Thoracic aorta (tissue), 2 donors: ENCODE data around the gene ECHS1. TPM values are rescaled to one million over a fixed set of nuclear protein-coding genes. Genes with fewer than 3 reads are reported as not detected.

Experiments used
- ATAC-seq: fragments of 150-250 bp; one replicate; pipeline ENCODE4 v1.8.0; 2017; ENCODE audit warnings: low read depth; ENCODE audit not compliant: insufficient number of reproducible peaks, low FRiP score
- DNase-seq: peaks from one replicate; pipeline ENCODE4 v3.0.0-alpha.2; 2020; ENCODE audit warnings: low spot score
- H3K27ac ChIP-seq, 2 donors: fragments of 200-600 bp; sonication (generic); 1 replicate in 1 of 2; 2 replicates in 1 of 2; pipeline ENCODE4 v1.5.1; 2016; ENCODE audit warnings: mild to moderate bottlenecking in 2 of 2, moderate library complexity in 2 of 2
- H3K27me3 ChIP-seq: fragments of 200-600 bp; sonication (generic); replicated peaks from 2 replicates; pipeline ENCODE4 v1.6.0; 2016; ENCODE audit warnings: mild to moderate bottlenecking; ENCODE audit not compliant: insufficient read depth
- H3K36me3 ChIP-seq: fragments of 200-600 bp; sonication (generic); one replicate; pipeline ENCODE4 v1.5.1; 2016
- H3K4me1 ChIP-seq, 2 donors: fragments of 200-600 bp; sonication (generic); 1 replicate in 1 of 2; 2 replicates in 1 of 2; pipeline versions ENCODE4 v1.5.1 to v1.6.0; 2016; ENCODE audit warnings: low read depth in 2 of 2, mild to moderate bottlenecking in 1 of 2; ENCODE audit not compliant: control insufficient read depth in 1 of 2
- H3K4me3 ChIP-seq: fragments of 200-600 bp; sonication (generic); 2 replicates; pipeline ENCODE4 v1.5.1; 2016; ENCODE audit warnings: mild to moderate bottlenecking
- H3K9me3 ChIP-seq: fragments of 200-600 bp; sonication (generic); 2 replicates; pipeline ENCODE4 v1.5.1; 2016
- total RNA-seq, 2 donors: library from RNA; depleted of rRNA; stranded (reverse); fragments of >200 nt; gene quantifications; one replicate each; pipeline versions ENCODE4 v1.1.0 to v1.2.3, GENCODE V29; 2016
- TF ChIP-seq, protein P1 (sequence below): fragments of 200-600 bp; sonication (generic); IDR thresholded peaks from one replicate; pipeline ENCODE4 v1.5.1; 2019; ENCODE audit warnings: antibody characterized with exemption

ECHS1 gene
- total RNA-seq, 2 donors from 2014 or later: 27.5 to 64.6 TPM

DNA sequence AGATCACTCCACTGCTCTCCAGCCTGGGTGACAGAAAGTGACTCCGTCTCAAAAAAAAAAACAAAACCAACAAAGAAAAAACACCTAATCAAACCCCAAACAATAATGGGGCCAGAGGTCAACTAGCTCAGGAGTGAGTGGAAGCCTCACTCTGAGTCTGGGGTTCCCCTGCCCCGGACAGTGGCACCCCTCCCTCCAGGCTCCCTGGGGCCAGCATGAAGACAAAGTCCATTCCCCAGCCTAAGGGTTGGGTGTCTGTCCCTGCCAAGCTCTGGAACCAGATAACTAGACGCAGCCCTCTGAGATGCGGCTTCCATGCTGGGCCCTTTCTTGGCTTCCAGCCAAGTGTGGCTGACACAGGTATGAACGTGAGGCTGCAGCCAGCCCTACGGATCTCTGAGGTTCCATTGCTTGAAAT is 13.6 kb downstream of the ECHS1 start:
- ATAC-seq: no peak

DNA sequence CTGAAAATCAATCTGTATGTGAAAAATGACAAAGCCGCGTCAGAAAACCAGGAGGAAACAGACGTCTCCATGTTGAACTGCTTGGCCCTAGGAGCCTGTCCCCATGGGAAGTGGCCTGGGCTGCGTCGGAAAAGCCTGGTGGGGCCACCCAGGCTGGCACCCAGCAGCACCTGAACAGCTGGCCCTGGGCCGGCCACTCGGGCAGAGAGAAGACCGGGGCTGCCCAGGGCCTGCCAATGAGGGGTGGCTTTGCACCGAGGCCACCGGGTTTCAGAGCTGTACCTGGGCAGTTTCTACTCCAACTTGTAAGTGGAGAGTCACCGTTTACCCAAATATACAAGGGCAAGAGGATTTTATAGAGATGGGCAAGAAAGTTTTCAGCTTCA is 14.2 kb downstream of the ECHS1 start:
- TF ChIP-seq, protein P1, sequence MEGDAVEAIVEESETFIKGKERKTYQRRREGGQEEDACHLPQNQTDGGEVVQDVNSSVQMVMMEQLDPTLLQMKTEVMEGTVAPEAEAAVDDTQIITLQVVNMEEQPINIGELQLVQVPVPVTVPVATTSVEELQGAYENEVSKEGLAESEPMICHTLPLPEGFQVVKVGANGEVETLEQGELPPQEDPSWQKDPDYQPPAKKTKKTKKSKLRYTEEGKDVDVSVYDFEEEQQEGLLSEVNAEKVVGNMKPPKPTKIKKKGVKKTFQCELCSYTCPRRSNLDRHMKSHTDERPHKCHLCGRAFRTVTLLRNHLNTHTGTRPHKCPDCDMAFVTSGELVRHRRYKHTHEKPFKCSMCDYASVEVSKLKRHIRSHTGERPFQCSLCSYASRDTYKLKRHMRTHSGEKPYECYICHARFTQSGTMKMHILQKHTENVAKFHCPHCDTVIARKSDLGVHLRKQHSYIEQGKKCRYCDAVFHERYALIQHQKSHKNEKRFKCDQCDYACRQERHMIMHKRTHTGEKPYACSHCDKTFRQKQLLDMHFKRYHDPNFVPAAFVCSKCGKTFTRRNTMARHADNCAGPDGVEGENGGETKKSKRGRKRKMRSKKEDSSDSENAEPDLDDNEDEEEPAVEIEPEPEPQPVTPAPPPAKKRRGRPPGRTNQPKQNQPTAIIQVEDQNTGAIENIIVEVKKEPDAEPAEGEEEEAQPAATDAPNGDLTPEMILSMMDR: no peak
- no peak overlapping the region for H3K27ac ChIP-seq
- no peak overlapping the region for H3K4me3 ChIP-seq
- H3K4me1 ChIP-seq: peaks cover 3 to 21% of the 10 kb centered on the region in 2 donors
- no peak for ATAC-seq
- H3K36me3 ChIP-seq: peaks cover 6% of the 10 kb centered on the region
- no peaks in the 10 kb centered on the region for H3K9me3 ChIP-seq
- H3K27me3 ChIP-seq: no peaks in the 10 kb centered on the region
- no peak for DNase-seq

More for the DNA sequence above, 13.6 kb downstream of the ECHS1 start:
- no peak overlapping the region for H3K27ac ChIP-seq
- TF ChIP-seq, protein P1: no peak
- H3K9me3 ChIP-seq: no peaks in the 10 kb centered on the region
- no peak overlapping the region for H3K4me3 ChIP-seq
- no peak for DNase-seq
- H3K4me1 ChIP-seq: peaks cover 3 to 21% of the 10 kb centered on the region in 2 donors
- H3K27me3 ChIP-seq: no peaks in the 10 kb centered on the region
- peaks cover 8% of the 10 kb centered on the region for H3K36me3 ChIP-seq

DNA sequence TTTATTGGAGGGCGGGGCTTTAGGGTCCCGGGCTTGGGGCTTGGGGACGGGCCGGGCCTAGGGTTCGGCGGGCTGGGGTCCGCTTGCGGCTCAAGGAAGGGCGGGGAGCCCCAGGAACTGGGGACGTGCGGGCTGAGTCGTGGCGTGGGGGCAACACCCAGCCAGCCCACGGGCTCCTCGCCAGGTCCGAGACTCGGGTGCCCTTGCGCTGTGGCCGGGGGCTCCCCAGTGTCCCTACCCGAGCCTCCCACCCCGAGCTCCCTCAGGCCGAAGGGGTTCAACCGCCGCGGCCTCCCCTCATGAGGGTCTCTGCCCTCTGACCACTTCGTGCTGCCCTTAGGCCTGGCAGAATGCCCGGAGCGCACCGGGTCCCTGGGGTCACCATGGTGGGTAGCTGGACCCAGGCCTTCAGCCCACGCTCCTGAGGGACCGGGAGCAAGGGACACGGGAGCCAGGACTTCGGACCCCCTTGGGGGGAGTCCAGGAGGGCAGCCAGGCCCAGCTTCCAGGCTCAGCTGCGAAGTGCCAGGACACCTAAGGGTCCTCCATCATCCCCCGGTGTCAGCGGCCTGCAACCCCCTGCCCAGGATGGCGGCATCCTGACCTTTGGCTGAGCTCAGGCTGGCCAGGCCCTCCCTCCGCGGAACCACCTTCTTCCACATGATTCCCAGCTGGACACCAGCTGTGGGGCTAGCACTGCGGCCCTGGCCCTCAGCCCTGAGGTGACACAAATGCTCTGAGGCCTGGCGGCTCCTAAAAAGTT is 14.8 kb downstream of the ECHS1 start:
- ATAC-seq (no peak), DNase-seq (no peak)
- Histone ChIP-seq H3K27me3 (no peaks in the 10 kb centered on the region), H3K36me3 (peaks cover 6% of the 10 kb centered on the region), H3K9me3 (no peaks in the 10 kb centered on the region), H3K4me1 (peaks cover 3 to 21% of the 10 kb centered on the region in 2 donors), H3K4me3 (no peak overlapping the region), H3K27ac (no peak overlapping the region)
- TF ChIP-seq, protein P1: no peak

DNA sequence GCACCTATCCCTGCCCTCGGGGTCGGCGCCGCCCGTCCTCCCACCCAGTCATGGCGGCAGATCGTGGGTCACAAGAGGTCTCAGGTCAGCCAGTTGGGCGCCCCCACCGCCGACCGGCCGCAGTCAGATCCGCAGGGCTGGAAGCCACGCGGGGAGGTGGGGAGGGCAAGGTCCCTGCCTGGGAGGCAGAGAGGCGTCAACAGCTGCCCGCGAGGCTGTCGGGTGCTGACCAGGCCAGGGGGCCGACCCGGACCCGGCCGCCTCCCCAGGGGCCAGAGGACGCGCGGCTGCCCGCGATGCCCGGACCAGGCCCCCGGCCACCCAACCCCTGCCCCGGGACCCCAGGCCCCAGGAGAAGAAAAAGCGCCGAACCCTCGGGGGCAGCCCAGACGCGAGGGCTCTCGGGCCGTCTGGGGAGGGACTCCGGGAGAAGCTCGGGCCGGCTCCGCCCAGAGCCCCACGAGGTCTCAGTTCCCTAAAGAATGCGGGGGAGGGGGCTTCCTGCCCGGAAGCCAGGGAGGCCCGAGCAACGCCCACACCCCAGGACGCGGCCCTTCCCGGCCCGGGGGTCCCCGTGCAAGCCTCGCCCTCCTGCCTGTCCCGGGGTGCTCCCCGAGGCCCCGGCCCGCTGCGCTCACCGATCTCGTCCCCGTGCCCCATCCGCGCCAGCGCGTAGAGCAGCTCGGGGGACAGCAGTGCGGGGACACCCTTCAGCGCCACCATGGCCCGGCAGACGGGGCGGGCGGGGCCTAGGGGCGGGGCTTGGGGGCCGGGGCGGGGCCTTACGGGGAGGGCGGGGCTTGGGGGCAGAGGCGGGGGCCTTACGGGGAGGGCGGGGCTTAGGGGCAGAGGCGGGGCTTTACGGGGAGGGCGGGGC is 15.6 kb downstream of the ECHS1 start, which contains the start of gene FUOM:
FUOM (minus strand) TSS at position 735 of the 877 bp plus-strand sequence; CDS start at position 723, 12 bp downstream.
- Histone ChIP-seq H3K4me3 (peak within 1 kb of the TSS; percentile 81), H3K27ac (no peak within 1 kb of the TSS), H3K9me3 (no peaks in the 10 kb centered on the region), H3K36me3 (peaks cover 2% of the 10 kb centered on the region), H3K27me3 (no peaks in the 10 kb centered on the region), H3K4me1 (peaks cover 3 to 21% of the 10 kb centered on the region in 2 donors)
- TF ChIP-seq, protein P1: no peak
- ATAC-seq: no peak
- DNase-seq: no peak
